ENCODE results near the gene GARIN3.
"Not testable (repeated sequence)": the region's sequence is repeated elsewhere in the genome, so short reads cannot be mapped to it uniquely, and the experiment has no call there.

The GARIN3 gene

DNA sequence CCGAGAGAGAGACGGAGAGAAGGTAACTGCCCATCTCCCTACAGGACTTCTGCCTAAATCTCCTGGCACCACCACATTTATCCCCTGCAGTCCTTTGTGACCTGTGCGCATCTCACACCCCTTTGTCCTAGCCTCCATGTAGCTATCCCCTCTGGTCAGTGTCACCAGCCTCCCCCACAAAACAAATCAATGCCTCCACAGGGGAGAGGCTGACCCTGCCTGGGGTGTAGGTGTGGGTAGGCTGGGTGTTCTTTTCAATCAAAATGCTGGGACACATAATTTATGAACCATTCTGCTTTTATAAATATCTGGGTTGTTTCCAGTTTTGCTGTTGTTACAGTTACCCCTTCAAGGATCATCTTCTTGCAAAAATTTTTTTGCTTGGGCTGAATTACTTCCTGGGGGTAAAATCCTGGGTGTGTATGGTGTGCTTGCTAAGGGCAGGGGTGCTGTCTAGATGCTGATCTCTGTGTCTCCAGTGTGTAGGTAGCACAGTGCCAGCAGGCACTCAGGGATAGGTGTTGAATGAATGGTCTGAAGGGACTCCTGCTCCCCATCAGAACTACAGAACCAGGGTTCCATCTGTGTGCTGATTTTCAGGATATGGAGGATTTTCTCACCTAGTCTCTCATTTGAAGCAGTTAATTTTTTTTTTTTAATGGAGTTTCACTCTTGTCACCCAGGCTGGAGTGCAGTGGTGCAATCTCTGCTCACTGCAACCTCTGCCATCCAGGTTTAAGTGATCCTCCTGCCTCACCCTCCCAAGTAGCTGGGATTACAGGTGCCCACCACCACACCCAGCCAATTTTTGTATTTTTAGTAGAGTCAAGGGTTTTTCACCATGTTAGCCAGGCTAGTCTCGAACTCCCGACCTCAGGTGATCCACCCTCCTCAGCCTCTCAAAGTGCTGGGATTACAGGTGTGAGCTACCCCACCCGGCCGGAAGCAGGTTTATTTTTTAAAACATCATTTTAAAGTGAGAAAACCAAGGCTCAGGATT, at the start of gene GARIN3:
TSS of gene GARIN3 (minus strand) at position 51 of the 1,000 bp plus-strand sequence. CDS start 96 bp downstream, outside the sequence.
- no peak for DNase-seq

GRCh38 chr5:157215514-157216167, 49.6 kb upstream of the GARIN3 start:
- DNase-seq: no peak

DNA sequence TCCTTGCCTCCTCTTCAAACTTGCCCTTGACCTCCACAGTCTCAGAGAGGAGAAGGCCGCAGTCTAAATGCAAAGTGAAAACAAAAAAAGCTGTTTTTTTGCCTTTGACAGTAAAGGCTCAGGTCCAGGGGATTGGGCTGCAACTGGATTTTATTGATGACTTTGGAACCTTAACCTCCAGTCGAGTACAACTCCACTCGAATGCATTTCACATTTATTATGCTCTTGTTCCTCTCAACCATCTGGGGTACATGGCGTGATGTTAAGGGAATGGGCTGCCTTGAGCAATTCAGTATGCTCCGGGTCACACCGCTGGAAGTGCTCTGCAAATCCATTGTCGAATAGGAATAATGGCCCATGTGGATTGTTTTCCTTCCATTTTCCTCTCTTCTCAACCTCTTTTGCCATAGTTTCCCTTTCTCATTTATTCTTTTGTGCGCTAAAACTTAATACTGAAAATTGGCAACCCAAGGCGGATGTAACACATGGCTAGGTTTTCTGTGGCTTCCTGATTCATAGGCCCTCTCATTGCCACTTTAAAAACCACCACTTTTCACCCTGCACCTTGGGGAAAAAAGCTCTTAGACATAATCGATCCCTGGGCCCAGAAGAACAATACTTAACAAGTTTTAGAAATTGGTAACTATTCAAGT, 48.9 kb upstream of the GARIN3 start:
- DNase-seq: no peak

DNA sequence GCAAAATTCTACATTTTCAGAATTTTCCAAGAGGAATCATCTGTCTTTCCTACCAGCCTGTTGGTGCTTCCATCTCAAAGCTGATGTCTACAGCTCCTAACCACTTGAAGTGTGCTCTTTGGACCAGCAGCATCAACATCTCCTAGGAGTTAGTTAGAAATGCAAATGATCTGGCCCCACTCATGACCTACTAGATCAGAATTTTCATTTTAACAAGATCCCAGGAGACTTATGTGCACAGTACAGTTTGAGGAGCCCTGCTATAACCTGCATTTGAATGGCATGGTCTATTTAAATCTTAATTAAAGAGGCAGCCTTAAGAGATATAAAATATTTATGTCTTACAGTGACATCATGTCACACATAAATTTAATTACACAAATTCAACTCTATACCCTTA, 48.4 kb upstream of the GARIN3 start:
- DNase-seq: no peak

DNA sequence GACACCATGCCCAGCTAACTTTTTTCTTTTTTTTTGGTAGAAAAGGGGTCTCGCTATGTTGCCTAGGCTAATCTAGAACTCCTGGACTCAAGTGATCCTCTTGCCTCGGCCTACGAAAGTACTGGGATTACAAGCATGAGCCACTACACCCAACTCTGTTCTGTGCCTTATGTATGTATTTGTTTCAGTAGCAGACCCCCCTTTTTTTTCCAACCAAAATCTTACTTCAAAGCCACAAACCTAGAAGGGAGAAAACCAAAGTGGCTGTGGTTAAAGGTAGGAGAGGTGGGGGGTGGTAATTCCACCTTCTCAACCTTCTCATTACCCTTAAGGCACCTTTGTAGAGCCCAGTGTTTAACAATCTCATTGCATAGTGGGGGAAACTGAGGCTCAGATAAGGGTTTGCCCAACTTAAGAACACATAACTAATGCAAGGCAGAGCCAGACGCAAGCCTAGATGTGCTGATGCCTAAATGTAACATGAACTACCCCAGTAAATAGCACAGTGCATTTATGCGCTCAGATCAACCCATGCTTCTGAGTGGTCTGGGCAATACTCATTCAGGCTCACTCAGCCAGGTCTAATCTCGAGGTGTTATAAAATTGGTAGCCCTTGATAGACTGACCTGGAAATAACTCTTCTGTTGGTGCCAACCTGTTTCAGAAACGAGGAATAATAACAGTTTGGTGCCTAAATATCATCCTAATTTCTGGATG, 47.6 kb upstream of the GARIN3 start:
- DNase-seq: no peak

- DNase-seq: no peak
Measured at GRCh38 chr5:157212307-157212706, 46.2 kb upstream of the GARIN3 start.

GRCh38 chr5:157210652-157211051, 44.6 kb upstream of the GARIN3 start:
- DNase-seq: not testable (repeated sequence)

DNA sequence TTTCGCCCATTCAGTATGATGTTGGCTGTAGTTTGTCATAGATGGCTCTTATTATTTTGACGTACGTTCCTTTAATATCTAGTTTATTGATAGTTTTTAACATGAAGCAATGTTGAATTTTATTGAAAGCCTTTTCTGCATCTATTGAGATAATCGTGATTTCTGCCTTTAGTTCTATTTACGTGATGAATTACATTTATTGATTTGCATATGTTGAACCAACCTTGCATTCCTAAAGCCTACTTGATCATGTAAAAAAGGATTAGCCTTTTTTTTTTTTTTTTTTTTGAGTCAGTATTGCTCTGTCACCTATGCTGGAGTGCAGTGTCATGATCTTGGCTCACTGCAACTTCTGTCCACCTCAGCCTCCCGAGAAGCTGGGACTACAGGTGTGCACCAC, 39.6 kb upstream of the GARIN3 start:
- DNase-seq: no peak

DNA sequence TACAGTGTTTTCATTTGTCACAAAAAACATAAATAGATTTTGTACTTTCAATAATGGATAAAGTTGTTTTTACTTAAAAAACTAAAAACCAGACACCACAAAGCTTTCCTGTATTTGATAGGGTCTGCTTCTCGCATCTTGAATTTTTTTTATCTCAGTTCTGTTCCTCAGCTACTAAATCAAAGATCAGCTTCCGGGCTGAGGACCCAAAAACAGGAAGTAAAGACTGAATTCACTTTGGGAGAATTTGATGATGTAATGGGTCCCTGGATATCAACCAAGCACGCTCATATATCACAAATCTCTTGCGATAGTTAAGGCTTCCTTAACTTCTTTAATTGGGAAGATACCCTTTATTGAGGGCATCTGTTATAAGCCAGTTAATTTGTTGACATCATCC, 38.7 kb upstream of the GARIN3 start:
- no peak for DNase-seq

- DNase-seq: no peak
Measured at GRCh38 chr5:157203417-157203816, 37.4 kb upstream of the GARIN3 start.

DNA sequence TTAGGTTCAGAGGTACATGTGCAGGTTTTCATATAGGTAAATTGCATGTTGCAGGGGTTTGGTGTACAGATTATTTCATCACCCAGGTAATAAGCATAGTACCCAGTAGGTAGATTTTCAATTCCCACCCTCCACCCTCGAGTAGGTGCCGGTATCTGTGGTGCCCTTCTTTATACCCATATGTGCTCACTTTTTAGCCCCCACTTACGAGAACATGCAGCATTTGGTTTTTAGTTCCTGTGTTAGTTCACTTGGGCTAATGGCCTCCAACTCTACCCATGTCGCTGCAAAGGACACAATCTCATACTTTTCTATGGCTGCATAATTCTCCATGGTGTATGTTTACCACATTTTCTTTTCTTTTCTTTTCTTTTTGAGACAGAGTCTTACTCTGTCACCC, 35.8 kb upstream of the GARIN3 start:
- no peak for DNase-seq

DNA sequence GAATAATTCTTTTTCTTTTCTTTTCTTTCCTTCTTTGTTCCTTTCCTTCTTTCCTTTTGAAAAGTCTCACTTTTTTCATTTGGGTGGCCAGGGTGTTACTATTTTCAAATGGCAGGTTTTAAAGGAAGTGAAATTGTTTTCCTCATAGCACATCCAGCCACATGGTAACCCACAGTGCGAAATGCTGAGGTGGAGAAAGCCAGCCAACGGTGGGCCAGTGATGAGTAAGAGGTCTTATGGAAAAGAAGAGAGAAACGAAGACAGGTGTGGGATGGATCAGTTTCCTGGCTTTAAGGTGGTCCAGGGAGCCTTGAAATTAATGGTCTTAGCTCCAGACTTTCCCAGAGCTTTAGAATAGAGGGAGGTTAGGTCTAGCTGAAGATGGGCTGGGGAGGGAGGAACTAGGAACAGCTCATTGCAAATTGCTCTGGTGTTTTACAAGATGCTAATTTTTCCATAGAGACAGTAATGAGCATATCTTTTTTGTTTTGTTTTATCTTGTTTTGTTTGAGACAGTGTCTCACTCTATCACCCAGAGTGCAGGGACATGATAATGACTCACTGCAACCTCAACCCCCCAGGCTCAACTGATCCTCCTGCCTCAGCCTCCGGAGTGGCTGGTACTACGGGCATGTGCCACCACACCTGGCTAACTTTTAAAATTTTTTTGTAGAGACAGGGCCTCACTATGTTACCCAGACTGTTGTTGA, 32.4 kb upstream of the GARIN3 start:
- no peak for DNase-seq

- DNase-seq: no peak
Measured at GRCh38 chr5:157197086-157197485, 31.0 kb upstream of the GARIN3 start.

- DNase-seq: no peak
Measured at GRCh38 chr5:157196045-157196444, 30.0 kb upstream of the GARIN3 start.

DNA sequence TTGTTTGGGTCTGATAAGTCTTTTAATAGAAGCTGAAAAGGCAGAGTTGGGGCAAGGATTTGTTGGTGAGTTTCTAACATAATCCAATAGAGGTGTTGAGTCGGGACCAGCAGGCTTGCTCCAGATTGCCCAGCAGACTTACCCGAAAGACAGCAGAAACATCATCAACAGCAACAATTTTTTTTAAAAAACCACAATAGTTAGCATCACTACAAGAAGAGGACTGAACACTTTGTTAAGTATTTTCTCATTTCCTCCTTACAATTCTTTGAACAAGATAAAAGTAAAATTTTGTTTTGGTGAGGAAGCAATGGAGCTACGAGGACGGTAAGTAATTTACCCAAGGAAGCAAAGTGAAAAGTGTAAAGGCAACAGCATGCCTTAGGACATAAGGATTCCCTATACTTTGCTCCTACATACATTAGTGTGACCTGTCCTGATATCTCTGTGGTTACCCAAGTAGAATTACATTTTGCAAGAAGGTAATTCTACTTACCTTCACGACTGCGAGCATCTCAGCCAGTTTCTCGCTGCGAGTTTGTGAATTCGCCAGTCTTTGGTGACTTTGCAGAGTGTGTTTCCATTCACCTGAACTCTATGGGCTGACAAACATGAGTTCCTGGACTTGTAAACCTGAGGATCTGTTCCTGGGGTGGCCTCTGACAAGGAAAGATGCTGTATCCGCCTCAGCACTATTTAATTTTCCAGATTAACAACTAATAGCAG, 27.8 kb upstream of the GARIN3 start:
- DNase-seq: no peak

DNA sequence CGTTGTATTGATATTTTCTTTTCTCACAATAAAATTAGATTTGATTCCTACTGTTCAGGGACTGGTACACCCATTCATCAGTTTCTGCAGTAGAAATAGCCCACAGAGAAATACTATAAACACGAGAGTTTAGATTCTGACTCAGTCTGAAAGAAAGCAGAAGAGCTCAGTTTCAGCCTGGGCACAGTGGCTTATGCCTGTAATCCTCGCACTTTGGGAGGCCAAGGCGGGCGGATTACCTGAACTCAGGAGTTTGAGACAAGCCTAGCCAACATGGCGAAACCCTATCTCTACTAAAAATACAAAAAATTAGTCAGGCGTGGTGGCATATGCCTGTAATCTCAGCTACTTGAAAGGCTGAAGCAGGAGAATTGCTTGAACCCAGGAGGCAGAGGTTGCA, 23.2 kb upstream of the GARIN3 start:
- no peak for DNase-seq

GRCh38 chr5:157188270-157188669, 22.2 kb upstream of the GARIN3 start:
- no peak for DNase-seq

GRCh38 chr5:157187046-157187754, 21.1 kb upstream of the GARIN3 start:
- DNase-seq: no peak

GRCh38 chr5:157186309-157187045, 20.4 kb upstream of the GARIN3 start:
- no peak for DNase-seq

DNA sequence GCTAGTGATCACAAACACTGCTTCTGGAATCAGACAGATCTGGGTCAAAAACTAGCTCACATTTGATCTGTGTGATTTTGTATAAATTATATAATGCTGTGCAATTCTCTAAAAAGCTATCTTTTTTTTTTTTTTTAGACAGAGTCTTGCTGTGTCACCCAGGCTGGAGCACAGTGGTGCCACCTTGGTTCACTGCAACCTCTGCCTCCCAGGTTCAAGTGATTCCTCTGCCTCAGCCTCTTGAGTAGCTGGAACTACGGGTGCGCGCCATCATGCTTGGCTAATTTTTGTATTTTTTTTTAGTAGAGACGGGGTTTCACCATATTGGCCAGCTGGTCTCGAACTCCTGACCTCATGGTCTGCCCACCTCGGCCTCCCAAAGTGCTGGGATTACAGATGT, 19.1 kb upstream of the GARIN3 start:
- DNase-seq: not testable (repeated sequence)

Data from NCI-H2171 (cell line).